PC-3 (cell line): ENCODE measurements around the gene GLTPD2. TPM values are rescaled to one million over a fixed set of nuclear protein-coding genes. Genes with fewer than 3 reads are reported as not detected.

ENCODE experiments used
- ATAC-seq: fragments of 200-7000 bp; cut with Tn5 transposase; 2 replicates; pipeline ENCODE4 v1.9.1; 2020; ENCODE audit warnings: mild to moderate bottlenecking, moderate library complexity
- BruUV-seq: library from RNA; stranded (reverse); fragments of 400-500 nt; replicated peaks from 2 replicates; lab custom pipeline; 2021; lab: Mats Ljungman, UMichigan
- CTCF ChIA-PET: fragments of 300-600 bp; sonication (Branson Sonifier 250); formaldehyde crosslinking; loops from one replicate; lab custom pipeline; 2022; ENCODE audit warnings: antibody characterized with exemption; lab: Charles Lee
- POLR2A ChIA-PET: fragments of 300-600 bp; sonication (Branson Sonifier 250); formaldehyde crosslinking; loops from one replicate; lab custom pipeline; 2022; ENCODE audit warnings: antibody characterized with exemption; ENCODE audit not compliant: unreplicated experiment; lab: Charles Lee
- DNase-seq: peaks from one replicate; pipeline ENCODE4 v3.0.0-alpha.2; 2015
- H2AFZ ChIP-seq: fragments of 300-600 bp; sonication (generic); 2 replicates; pipeline ENCODE4 v1.6.0; 2016; ENCODE audit warnings: antibody characterized with exemption, low read length
- H3F3A ChIP-seq: fragments of 300-600 bp; sonication (generic); one replicate; pipeline ENCODE4 v1.6.0; 2017; ENCODE audit warnings: antibody characterized with exemption, low read length, control low read depth, mild to moderate bottlenecking; ENCODE audit not compliant: unreplicated experiment
- H3K27ac ChIP-seq: fragments of 300-600 bp; sonication (generic); 2 replicates; pipeline ENCODE4 v1.5.1; 2016; ENCODE audit warnings: mild to moderate bottlenecking, low read length
- H3K27me3 ChIP-seq: fragments of 300-600 bp; sonication (generic); 2 replicates; pipeline ENCODE4 v1.6.1; 2016; ENCODE audit warnings: low read length, mixed read lengths
- H3K36me3 ChIP-seq: fragments of 300-600 bp; sonication (generic); 2 replicates; pipeline ENCODE4 v1.6.1; 2016; ENCODE audit warnings: low read depth, mixed run types, low read length, mixed read lengths
- H3K4me1 ChIP-seq: fragments of 300-600 bp; sonication (generic); 2 replicates; pipeline ENCODE4 v1.5.1; 2016; ENCODE audit warnings: low read length; ENCODE audit not compliant: insufficient read depth
- H3K4me2 ChIP-seq: fragments of 300-600 bp; sonication (generic); 2 replicates; pipeline ENCODE4 v1.6.0; 2016; ENCODE audit warnings: low read length
- H3K4me3 ChIP-seq: fragments of 300-600 bp; sonication (generic); 2 replicates; pipeline ENCODE4 v1.5.1; 2016; ENCODE audit warnings: mild to moderate bottlenecking, low read length, mixed read lengths
- H3K79me2 ChIP-seq: fragments of 300-600 bp; sonication (generic); 2 replicates; pipeline ENCODE4 v1.6.1; 2017; ENCODE audit warnings: low read length, mixed read lengths
- H3K9ac ChIP-seq: fragments of 300-600 bp; sonication (generic); 2 replicates; pipeline ENCODE4 v1.6.0; 2016; ENCODE audit warnings: mild to moderate bottlenecking, low read length
- H3K9me2 ChIP-seq: fragments of 300-600 bp; sonication (generic); replicated peaks from 2 replicates; pipeline ENCODE4 v1.6.1; 2016; ENCODE audit warnings: mixed run types, low read length, mixed read lengths
- H3K9me3 ChIP-seq: fragments of 300-600 bp; sonication (generic); 2 replicates; pipeline ENCODE4 v1.6.1; 2016; ENCODE audit warnings: low read length, mixed read lengths
- H4K20me1 ChIP-seq: fragments of 300-600 bp; sonication (generic); 2 replicates; pipeline ENCODE4 v1.6.1; 2016; ENCODE audit warnings: low read length, mixed read lengths
- CTCF ChIP-seq: fragments of 300-600 bp; sonication (generic); conservative IDR thresholded peaks from 2 replicates; pipeline ENCODE4 v1.5.1; 2017; ENCODE audit warnings: antibody characterized with exemption, low read depth, mild to moderate bottlenecking, low read length
- EZH2 ChIP-seq: fragments of 300-600 bp; sonication (generic); IDR thresholded peaks from one replicate; pipeline ENCODE4 v1.6.1; 2017; ENCODE audit warnings: antibody characterized with exemption, mild to moderate bottlenecking, low read length; ENCODE audit not compliant: unreplicated experiment
- EZH2phosphoT487 ChIP-seq: fragments of 300-600 bp; sonication (generic); IDR thresholded peaks from 2 replicates; pipeline ENCODE4 v1.6.1; 2018; ENCODE audit warnings: mild to moderate bottlenecking, antibody characterized with exemption, low read length, borderline replicate concordance
- intact Hi-C: fragments of 100-400 bp; cut with micrococcal nuclease; formaldehyde crosslinking; loops from 2 replicates; pipeline ENCODE4 v1.9.0; 2023
- total RNA-seq: library from RNA; depleted of rRNA; stranded (reverse); fragments of >200 nt; gene quantifications from 2 replicates; pipeline ENCODE4 v1.2.3, GENCODE V29; 2014

The GLTPD2 gene
- total RNA-seq, 1 experiment from 2014 or later: not detected

- TF ChIP-seq EZH2: no peak
- no peak for TF ChIP-seq CTCF
- no peak for TF ChIP-seq EZH2phosphoT487
- H3K4me1 ChIP-seq: peaks cover 6% of the 10 kb centered on the region
- no peaks in the 10 kb centered on the region for H4K20me1 ChIP-seq
- ATAC-seq: no peak
- no peak overlapping the region for H3K9ac ChIP-seq
- ChIA-PET POLR2A (no interaction called here), CTCF (no interaction called here)
- peaks cover 6% of the 10 kb centered on the region; the same call in 1 of the 2 replicates for H3K79me2 ChIP-seq
- H3K27ac ChIP-seq: no peak overlapping the region
- no peaks in the 10 kb centered on the region for H3K36me3 ChIP-seq
- no peaks in the 10 kb centered on the region for H3K9me2 ChIP-seq
- no peak overlapping the region for H3K4me2 ChIP-seq
- H3K9me3 ChIP-seq: no peaks in the 10 kb centered on the region
- no peaks in the 10 kb centered on the region for H3K27me3 ChIP-seq
- H3K4me3 ChIP-seq: no peak overlapping the region
- no peak for DNase-seq
- no TSS peak for BruUV-seq
- H3F3A ChIP-seq: no peaks in the 10 kb centered on the region
- no peak overlapping the region for H2AFZ ChIP-seq
- intact Hi-C loops: no loop called here
Observed at GRCh38 chr17:4742133-4742532, 46.6 kb upstream of the GLTPD2 start.

DNA sequence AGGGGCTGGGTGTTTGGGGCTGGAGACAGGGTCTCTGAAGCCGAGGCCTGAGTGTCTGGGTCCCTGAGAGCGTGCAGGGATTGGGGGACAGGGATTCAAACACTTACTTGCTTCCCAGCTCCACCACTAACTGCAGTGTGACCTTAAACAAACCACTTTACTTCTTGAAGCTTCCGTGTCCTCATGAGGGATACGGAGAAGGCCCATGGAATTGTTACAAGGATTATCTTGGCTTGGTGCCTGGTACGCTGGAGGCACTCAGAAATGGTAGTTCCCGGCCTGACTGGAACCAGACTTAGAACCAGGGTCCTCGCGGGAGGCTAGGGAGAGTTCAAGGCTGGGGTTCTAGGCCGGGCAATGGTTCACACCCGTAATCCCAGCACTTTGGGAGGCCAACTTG, 46.1 kb upstream of the GLTPD2 start:
- Histone ChIP-seq H3K36me3 (no peaks in the 10 kb centered on the region), H3K4me3 (no peak overlapping the region), H4K20me1 (no peaks in the 10 kb centered on the region), H3K9me2 (no peaks in the 10 kb centered on the region), H3F3A (no peaks in the 10 kb centered on the region), H3K79me2 (peaks cover 6% of the 10 kb centered on the region; the same call in 1 of the 2 replicates), H3K27me3 (no peaks in the 10 kb centered on the region), H3K9me3 (no peaks in the 10 kb centered on the region), H2AFZ (no peak overlapping the region), H3K4me1 (peaks cover 6% of the 10 kb centered on the region), H3K4me2 (no peak overlapping the region), H3K9ac (no peak overlapping the region), H3K27ac (no peak overlapping the region)
- intact Hi-C loops: no loop called here
- TF ChIP-seq EZH2phosphoT487 (no peak), EZH2 (no peak), CTCF (no peak)
- CTCF ChIA-PET: no interaction called here
- ATAC-seq: no peak
- DNase-seq: no peak
- POLR2A ChIA-PET: no interaction called here
- BruUV-seq: no TSS peak

- TF ChIP-seq EZH2phosphoT487: no peak
- TF ChIP-seq CTCF: no peak
- no peak for TF ChIP-seq EZH2
- peaks cover 6% of the 10 kb centered on the region; the same call in 1 of the 2 replicates for H3K79me2 ChIP-seq
- no peaks in the 10 kb centered on the region for H3K36me3 ChIP-seq
- no peaks in the 10 kb centered on the region for H3K9me3 ChIP-seq
- H3F3A ChIP-seq: no peaks in the 10 kb centered on the region
- no peak for DNase-seq
- POLR2A ChIA-PET: no interaction called here
- H3K27ac ChIP-seq: no peak overlapping the region
- no peak overlapping the region for H2AFZ ChIP-seq
- CTCF ChIA-PET: no interaction called here
- no peaks in the 10 kb centered on the region for H4K20me1 ChIP-seq
- H3K4me2 ChIP-seq: no peak overlapping the region
- H3K9me2 ChIP-seq: no peaks in the 10 kb centered on the region
- peaks cover 6% of the 10 kb centered on the region for H3K4me1 ChIP-seq
- no peak for ATAC-seq
- intact Hi-C loops: no loop called here
- no TSS peak for BruUV-seq
- no peaks in the 10 kb centered on the region for H3K27me3 ChIP-seq
- H3K4me3 ChIP-seq: no peak overlapping the region
- H3K9ac ChIP-seq: no peak overlapping the region
Observed at GRCh38 chr17:4743216-4743615, 45.5 kb upstream of the GLTPD2 start.
